Stimulated activated CD4-positive, alpha-beta T cell treated with anti-CD3 and anti-CD28 coated beads, Interleukin-2, amount 100 ng/mL, for 4 hours (primary cell): ENCODE data around the gene INPP4B.

ENCODE experiments used
- DNase-seq: peaks from one replicate; pipeline ENCODE4 v3.0.0-alpha.2; 2020; ENCODE audit warnings: low read depth

INPP4B gene

DNA sequence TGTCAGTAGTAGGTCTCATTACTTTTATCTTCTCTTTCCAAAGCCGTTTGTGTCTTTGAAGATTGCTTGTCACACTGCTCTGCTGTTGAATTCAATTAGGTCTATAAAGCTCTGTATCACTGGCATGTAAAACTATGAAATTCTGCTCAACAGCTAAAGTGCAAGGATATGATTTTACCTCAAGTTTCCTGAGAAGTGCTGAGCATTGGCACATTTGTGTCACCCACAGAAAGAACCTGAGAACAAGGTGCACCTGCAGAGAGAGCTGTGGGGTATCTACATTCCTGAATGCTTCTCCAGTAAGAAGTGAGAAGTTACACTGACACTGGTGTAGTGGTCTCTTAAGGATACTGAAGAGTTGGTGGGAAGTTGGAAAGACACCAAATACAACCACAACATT, 274.0 kb downstream of the INPP4B start:
- DNase-seq = no peak

DNA sequence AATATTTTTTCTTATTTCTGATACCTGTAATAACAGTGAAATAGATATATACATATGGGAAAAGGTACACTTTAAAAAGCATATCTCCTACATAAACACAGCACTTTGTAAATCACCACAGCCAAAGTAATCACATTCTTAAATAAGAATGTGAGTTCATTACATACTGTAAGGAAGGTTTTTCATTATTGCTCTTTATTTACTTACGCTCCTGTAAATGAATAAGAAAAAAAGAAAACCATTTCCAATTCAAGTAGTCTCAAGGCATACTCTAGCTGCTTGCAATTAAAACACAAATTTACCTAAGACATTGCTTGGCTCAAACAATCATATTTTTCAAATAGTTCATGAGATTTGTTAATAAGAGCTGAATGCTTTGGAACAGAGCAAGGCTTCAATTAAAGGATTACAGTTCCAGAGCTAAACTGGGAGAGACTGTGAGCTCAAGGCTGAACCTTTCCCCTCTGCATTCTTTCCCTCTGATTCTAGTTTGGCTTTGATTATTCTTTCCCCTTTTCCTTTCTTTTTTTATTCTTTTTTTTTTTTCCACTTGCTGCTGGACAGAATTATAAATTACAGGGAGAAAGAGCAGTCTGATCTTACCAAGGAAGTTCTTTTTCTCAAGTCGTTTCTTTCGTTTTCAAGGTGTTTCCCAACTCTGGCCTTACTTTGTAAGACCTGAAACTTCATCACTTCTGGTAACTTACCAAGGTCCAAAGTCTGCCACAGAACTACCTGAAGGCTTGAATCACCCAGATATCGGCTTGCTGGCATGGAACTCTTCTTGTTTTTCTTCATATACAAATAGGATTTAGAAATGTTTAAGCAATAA, 278.3 kb downstream of the INPP4B start:
- no peak for DNase-seq

DNA sequence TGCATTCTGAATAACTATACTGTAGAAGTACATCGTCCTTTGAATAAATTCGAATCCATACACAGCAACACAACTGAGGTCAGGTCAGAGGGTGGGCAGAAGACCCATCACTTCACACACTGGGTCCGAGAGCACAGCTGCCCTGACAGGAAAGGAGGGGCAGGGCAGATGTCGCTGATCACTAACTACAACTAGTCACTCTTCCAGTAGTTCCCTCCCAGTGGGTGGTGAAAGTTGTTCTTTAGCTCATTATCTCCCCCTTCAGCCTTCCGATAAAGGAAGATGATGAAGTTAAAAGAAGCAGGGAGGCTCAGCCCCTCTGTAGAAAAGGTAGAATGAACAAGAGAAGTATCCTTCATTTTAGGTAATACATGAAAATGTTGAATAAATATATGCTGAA, 278.9 kb downstream of the INPP4B start:
- DNase-seq = peak; percentile 58

DNA sequence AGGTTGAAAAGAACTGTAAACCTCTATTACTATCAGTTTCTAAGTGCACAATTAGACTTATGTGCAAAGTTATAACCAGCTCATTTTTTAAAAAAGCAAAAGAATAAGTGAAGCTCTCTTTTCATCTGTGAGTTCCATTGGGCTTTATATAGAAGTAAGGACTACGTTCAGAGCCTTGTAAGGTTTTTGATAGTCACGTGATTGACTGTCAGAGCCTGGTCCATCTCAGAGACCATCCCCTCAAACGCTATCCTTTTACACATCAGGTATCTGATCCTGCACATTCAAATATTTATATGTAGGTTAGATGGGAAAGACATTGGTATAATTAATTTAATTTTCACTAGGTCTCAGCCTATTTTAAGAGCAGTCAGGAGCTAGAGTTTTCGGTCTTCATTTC, 279.3 kb downstream of the INPP4B start:
- no peak for DNase-seq

DNA sequence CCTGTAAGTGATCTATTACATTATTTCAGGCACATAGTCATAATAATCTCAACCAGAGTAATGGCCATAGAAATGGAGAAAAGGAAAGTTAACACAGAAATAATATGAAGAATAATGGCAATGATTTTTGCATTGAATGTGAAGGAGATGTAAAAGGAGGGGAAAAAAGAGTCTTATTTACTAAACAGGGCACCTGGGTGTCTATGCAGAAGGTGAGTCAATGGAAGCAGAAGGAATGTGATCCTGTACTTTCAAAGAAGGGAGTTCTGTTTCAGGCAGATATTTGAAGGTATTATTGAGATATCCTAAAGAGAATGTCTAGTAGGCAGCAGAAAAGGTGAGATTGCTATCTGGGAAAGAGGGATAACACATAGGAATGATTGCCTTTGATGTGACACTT, 279.9 kb downstream of the INPP4B start:
- DNase-seq = no peak

DNA sequence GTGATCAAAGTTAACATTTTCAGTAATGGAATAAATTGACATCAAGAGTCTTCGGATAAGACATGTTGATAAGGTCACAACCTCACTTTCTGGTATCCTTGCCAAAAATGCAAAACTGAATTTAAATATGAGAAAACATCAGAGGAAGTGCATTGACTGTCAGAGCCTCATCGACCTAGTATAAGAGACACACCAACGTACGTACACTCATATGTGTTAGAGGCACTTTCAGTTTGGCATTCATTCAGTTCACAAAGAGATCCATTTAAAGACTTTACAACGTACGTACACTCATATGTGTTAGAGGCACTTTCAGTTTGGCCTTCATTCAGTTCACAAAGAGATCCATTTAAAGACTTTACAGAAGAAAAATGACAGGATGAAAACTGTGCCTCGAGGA, 280.3 kb downstream of the INPP4B start:
- peak; percentile 19 for DNase-seq

DNA sequence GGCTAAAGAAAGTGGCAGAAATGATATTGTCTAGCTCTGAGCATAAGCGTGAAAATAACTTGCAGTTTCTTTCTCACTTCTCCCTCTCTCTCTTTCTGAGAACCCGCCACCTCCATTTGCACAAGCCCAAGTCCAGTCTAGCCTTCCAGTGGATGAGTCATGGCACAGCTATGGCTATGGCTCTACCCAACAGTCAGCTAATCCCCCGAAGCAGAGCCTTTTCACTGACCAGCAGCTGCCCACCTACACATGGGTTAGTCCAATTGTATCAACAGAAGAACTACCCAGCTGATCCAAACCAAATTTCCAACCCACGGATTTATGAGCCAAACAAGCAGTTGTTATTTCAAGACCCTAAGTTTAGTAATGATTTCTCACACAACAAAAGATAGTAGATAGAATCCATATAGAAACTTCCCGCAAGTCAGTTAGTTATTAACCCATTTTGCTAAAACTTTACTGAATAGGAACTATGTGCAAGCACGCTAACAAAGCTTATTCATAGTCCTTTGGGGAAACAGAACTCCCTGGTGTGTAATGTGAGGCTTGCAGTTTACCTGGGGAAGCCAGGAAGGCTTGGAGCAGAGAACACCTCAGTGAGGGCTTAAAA, 282.3 kb downstream of the INPP4B start:
- DNase-seq = no peak

DNA sequence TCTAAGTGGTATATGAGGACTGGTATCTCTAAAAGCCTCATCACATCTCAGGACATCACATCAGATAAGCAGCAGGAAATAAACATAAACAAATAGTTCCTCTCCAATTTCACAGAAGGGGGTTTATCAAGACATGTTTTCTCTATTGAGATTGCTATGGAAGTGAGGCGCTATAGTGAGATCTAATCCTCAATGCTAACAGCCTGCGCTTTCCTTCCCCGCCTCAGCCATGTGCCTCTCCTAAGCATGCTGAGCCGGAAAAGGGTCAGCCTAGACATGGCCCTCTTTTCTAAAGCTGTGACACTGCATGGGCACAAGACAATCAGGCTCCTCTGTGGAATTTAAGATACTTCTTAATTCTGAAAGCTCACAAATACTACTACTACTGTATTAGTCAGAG, 286.1 kb downstream of the INPP4B start:
- DNase-seq = no peak

DNA sequence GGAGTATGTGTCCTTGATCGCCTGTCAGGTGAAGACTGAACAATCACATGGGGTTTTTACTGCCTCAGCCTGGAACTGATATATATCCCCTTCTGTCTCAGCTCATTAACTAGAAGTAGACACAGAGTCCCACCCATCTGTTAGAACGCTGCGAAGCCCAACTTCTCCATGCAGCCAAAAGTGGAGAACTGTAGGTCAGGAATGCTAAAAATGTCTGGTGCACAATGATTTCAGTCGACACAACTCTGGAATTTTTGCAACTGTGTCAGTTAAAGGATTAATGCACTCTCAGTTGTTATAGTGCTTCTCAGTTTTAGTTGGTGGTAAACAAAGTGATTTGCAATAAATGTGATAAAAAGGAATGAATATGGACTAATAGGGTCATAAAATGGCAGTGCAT, 287.2 kb downstream of the INPP4B start:
- DNase-seq = no peak

DNA sequence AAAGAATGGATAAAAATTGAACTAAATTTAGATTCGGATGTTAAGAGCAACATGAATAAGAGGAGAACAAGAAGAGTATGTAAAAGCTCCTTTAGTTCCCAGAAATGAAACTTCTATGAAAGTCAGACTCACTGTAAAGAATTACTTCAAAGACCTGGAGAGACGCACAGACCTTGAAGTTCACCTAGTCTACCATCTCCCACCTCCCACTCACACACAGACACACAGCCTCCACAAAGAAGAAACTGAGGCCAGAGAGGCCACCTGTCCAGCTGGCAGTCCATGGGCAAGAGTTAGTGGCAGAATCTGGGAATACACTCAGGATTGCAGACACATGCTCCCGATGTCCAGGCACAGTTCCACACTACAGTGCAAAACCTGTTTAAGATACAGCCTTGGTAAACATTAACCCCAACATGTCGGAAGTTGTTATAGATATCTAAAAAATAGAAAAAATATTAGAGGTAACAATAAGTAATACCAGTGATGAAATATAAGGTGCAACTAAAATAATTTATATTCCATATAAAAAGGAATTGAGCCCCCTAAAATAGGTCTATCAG, 288.8 kb downstream of the INPP4B start:
- no peak for DNase-seq

DNA sequence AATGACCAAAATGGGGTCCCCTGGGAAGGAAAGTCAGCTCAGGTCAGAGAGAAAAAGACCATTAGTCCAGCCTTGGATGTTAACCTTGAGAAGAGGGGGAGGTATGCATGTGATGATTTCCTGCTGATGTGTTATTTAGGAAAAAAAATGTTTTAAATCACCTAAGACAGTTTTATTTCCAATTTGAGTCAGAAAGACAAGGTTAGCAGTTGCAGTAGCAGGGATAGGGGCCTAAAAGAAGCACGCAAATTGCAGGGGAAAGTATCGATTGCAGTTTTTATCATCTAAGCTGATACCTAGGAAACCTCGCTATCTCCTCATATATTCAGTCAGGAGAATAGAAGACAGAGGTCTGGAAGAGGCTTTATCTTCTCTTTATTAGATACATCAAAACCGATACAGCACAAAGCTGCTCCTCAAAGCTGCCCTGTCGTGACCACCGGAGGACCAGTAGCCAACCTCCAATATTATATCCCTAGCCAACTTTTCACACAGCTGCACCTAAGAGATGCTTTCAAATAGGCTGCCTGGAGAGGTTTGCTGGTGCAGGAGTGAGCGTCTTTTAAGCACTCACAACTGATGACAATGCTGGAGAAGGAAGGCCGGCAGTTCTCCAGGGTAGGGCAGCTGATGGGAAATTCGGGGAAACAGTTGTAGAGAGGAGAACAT, 289.4 kb downstream of the INPP4B start:
- DNase-seq = no peak

DNA sequence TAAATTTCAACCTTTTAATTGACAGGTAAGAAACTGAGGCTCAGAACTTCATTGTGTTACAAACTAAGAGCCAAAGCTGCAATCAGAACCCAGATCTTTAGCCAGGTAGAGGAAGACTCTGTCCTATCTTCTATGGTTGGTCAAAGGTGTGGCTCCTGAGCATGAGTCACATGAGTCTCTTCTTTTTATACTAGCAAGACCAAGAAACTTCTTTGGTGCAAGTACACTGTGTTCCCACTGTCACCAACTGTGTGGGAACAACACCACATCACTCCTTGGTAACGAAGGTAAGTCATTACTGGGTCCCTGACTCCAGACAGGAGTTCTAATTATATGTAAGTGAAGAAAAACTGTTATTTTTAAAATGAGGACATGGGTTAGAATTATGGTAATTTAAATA, 290.1 kb downstream of the INPP4B start:
- no peak for DNase-seq

DNA sequence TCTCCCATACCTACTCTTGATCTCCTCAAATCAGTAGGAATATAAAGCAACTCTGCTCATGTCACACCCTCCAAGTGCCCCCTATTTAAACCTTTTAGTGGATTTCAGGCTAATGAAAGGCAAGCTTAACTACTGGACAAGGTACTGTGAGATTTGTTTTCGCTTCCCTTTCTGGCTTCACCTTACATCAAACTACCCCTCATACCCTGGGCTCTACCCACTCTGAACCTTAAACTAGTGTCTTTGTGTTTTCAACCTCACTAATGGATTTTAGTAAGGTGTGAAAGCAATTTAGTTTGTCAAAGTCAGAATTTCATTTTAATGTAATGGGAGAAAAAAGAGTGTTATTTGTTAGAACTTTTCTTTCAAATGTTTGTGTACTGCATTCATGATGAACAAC, 291.7 kb downstream of the INPP4B start:
- no peak for DNase-seq

DNA sequence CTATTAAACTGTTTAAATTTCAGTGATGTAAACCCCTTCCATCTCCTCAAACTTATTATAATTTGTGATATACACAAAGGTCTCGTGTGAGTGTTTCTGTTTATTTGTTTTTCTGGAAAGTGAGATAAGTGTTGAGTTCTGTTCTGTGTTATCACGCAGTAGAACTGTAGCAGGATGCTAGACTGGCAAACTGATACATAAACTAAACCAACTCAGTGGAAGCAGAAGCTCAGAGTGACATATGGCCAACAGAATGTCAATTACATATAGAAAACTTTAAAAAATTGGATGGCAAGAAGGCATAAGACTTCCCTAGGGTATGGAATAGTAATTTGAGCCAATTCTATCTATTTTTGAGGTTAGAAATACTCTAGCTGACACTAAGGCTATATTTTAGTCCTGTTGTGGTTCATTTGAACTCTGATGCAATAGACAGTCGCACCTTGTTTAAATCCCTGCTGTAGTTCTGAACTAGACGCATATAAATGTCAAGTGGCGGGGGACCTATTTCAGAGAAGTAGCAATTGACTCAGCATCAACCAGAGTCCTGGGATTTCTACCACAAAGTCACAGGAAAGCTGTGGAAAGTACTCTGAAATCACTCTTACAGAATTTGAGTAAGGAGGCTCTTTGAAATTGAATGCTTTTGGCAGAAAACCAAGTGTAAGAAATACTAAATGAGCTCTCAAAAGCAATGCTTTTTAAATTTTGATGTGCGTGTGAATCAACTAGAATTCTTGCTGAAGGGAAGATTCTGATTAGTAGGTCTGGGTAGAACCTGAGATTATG, 294.4 kb downstream of the INPP4B start:
- no peak for DNase-seq

DNA sequence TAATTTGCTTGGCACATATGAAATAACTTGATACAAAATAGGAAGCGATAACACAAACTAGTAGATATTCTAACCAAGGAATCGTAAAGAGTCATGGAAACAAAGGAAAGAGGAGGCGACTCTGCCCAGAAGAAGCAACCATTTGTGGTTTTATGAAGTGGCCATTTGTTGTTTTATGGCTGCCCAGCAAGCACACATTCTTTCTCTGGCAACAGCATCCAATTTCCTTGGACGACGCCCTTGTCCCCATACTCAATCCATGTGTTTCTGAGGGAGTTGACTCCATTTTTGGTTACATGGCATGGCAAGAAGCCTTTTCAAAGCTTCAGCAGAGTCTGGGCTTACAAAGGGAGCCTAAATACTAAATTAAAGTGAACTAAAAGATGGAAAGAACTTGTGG, 295.1 kb downstream of the INPP4B start:
- no peak for DNase-seq

DNA sequence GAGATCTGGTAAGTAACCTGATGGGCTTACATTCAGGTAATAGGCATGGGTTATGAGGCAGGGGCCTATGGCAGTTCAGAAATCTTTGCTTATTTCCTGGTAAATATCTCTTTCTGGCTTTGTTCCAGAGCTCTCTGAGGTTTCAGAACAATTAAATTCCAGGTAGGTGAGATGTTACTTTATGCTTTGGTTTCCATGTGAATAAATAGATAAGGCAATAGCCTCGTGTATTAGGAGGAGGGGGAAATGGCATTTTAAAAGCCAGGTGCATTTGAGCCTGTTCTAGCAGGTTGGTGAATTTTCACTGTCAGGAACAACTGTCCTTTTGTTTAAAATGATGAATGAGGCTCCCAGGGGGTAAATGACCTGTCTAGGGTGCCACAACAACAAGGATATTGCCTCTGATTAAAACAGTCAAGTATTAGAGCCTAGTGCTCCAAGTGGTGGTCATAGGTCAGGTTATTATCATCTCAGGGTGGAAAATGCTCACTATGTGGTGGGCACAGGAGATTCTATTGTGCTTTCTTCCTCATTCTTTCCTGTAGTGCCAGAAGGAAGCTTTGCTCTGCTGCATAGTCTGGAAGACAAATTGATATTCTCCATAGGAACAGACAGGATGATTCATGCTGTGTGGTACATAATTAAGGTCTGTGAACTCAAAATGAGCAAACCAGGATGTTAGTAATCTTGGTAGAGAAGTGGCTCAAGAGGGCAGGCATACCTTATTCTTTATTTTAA, 296.2 kb downstream of the INPP4B start:
- DNase-seq = no peak

DNA sequence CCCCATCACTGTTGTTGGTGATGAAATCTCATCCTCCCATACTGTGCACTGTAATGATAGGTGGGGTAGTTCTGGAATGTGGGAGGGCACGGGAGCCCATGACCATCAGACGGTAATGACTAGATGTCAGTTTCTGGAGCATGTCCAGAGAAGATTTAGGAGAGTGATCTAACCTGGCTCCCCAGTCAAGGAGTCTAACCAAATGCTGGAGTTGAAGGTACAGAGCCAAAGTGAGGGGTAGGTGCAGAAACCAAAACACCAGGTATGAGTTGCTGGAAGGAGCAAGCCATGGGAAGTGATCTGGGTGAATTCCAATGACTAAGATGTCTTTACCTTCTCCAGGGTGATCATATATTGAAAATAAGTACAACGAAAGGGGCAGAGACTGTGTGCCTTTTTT, 296.9 kb downstream of the INPP4B start:
- no peak for DNase-seq

DNA sequence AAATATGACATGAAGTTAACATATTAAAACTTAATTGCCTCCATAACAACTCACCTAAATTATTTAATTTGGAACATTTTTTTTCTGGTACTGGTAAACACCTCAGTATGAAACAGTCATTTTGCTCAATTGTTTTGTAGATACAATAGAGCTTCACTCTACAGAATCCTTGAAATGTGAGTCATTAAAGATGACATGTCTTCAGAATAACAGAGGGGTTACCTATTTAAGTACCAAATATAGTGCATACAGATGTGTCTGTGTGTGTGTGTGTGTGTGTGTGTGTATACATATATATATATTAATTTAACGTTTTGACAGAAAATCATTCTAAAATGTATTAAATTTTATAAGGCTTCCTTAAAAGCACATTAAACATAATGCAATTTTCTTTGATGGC, 297.6 kb downstream of the INPP4B start:
- no peak for DNase-seq

DNA sequence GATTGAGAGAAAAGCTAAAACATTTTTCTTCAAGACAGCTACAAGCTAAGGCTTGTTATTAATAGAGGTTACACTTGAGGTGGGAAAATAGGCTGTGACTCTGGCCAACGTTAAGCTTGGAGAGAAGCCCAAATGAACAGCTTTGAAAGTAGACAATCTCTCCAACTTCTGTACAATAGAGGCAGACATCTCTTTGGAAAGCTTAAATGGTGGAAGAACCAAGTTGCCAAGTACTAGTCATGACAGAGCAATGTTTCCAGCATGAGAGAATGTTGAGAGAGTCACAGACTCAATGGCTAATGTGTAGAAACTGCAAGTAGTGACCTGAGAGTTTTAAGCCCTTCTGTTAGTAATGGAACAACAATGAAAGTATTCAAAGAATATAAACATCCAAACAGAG, 298.1 kb downstream of the INPP4B start:
- no peak for DNase-seq

DNA sequence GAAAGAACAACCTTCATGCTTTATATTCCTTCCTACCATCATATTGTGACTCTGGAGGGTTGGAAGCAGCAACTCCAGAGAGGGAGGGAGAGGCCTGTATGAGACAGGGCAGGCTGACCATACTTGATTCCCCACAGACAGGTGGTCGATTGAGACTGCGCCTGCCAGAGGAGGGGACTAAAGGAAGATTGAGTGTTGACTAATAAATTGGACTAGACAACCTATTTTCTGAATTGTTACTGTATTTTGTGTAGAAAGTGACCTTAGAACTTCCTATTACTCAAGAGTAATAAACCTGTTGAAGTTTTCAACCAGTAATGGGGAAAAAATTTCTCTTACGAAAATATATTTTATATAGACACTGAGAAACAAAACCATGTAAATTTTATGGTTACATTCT, 301.5 kb downstream of the INPP4B start:
- DNase-seq = no peak

DNA sequence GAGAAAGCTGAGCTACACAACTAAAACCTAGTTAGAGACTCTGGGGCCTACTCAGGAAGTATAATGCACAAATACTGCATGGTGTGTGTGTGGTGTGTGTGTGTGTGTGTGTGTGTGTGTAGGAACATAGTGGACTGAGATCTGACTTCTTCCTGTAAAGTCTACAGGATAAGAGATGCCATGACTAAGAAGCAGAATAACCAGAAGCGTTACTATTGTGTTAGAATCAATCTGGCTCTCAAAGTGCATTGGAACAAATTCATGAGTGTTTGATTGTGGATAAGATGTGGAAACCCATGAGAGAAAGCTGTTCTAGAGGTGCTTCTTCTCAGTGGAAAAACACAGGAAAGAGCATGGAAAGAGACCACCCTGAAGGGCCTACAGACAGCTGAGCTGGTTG, 302.1 kb downstream of the INPP4B start:
- no peak for DNase-seq

DNA sequence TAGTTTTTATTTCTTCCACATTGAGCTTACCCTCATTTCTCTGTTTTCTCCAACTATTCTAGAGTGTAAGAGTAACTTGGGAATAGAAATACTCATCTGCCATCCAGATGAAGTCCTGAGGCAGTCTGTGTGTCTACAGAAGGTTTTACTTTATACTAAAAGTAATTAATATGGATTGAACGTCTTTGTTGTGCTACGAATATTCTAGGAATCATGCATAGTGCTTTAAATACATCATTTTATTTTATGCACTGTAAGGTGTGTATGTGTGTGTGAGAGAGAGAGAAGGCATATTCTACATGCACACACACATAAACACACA, 305.7 kb downstream of the INPP4B start:
- no peak for DNase-seq
